Hepatocyte (in vitro differentiated cells): Measurements from ENCODE around the gene ARRDC1. TPM values are rescaled to one million over a fixed set of nuclear protein-coding genes. Genes with fewer than 3 reads are reported as not detected.
A peak's percentile ranks its signal among the peaks of the same experiment; 100 is the strongest.

Source experiments
- DNase-seq: peaks from one replicate; pipeline ENCODE4 v3.0.0-alpha.2; 2016; ENCODE audit warnings: low spot score
- H2AFZ ChIP-seq: fragments of 200-600 bp; sonication (generic); 2 replicates; pipeline ENCODE4 v1.6.0; 2016; ENCODE audit warnings: antibody characterized with exemption, mild to moderate bottlenecking
- H3K27ac ChIP-seq: fragments of 200-600 bp; sonication (generic); 2 replicates; pipeline ENCODE4 v1.5.1; 2016; ENCODE audit warnings: mild to moderate bottlenecking
- H3K27me3 ChIP-seq: fragments of 200-600 bp; sonication (generic); 2 replicates; pipeline ENCODE4 v1.6.1; 2016
- H3K36me3 ChIP-seq: fragments of 200-600 bp; sonication (generic); replicated peaks from 2 replicates; pipeline ENCODE4 v1.5.1; 2016; ENCODE audit warnings: low read depth; ENCODE audit not compliant: insufficient read depth
- H3K4me1 ChIP-seq: fragments of 200-600 bp; sonication (generic); 2 replicates; pipeline ENCODE4 v1.5.1; 2016; ENCODE audit warnings: mild to moderate bottlenecking, moderate library complexity; ENCODE audit not compliant: insufficient read depth
- H3K4me2 ChIP-seq: fragments of 200-600 bp; sonication (generic); 2 replicates; pipeline ENCODE4 v1.6.0; 2016
- H3K4me3 ChIP-seq: fragments of 200-600 bp; sonication (generic); 2 replicates; pipeline ENCODE4 v1.5.1; 2016; ENCODE audit warnings: mild to moderate bottlenecking
- H3K79me2 ChIP-seq: fragments of 200-600 bp; sonication (generic); 2 replicates; pipeline ENCODE4 v1.6.0; 2017; ENCODE audit warnings: mild to moderate bottlenecking
- H3K9me2 ChIP-seq: fragments of 200-600 bp; sonication (generic); replicated peaks from 2 replicates; pipeline ENCODE4 v1.6.0; 2017; ENCODE audit warnings: mild to moderate bottlenecking; ENCODE audit not compliant: insufficient read depth
- H3K9me3 ChIP-seq: fragments of 200-600 bp; sonication (generic); 2 replicates; pipeline ENCODE4 v1.5.1; 2016; ENCODE audit warnings: low read depth, mild to moderate bottlenecking
- H4K20me1 ChIP-seq: fragments of 200-600 bp; sonication (generic); 2 replicates; pipeline ENCODE4 v1.6.0; 2016; ENCODE audit warnings: mild to moderate bottlenecking; ENCODE audit not compliant: insufficient read depth, poor library complexity, severe bottlenecking
- EZH2 ChIP-seq: fragments of 200-600 bp; sonication (generic); IDR thresholded peaks from 2 replicates; pipeline ENCODE4 v1.6.1; 2016; ENCODE audit warnings: antibody characterized with exemption, mild to moderate bottlenecking, borderline replicate concordance
- EZH2phosphoT487 ChIP-seq: fragments of 200-600 bp; sonication (generic); IDR thresholded peaks from one replicate; pipeline ENCODE4 v1.6.1; 2018; ENCODE audit warnings: antibody characterized with exemption, mild to moderate bottlenecking, low read depth, moderate library complexity; ENCODE audit not compliant: unreplicated experiment, severe bottlenecking
- WGBS: methylation state at CpG from one replicate; pipeline ENCODE4 v1.1.6; 2016; ENCODE audit warnings: low lambda C conversion rate; ENCODE audit errors: missing lambda C conversion rate; 5-methylcytosine and 5-hydroxymethylcytosine counted together
- polyA plus RNA-seq: library from polyadenylated mRNA; unstranded; fragments of >200 nt; fragmentation: Nextera tagmentation; extraction: Ambion mirVana; gene quantifications from 2 replicates; pipeline ENCODE4 v1.2.1, GENCODE V29; 2016
- total RNA-seq: library from RNA; depleted of rRNA; stranded (reverse); fragments of >200 nt; gene quantifications from 2 replicates; pipeline ENCODE4 v1.2.3, GENCODE V29; 2014
- TF ChIP-seq, protein P1 (sequence below): fragments of 200-600 bp; sonication (generic); IDR thresholded peaks from 2 replicates; pipeline ENCODE4 v1.5.1; 2016; ENCODE audit warnings: antibody characterized with exemption, mild to moderate bottlenecking; ENCODE audit not compliant: poor library complexity

Gene ARRDC1
- total and polyA plus RNA-seq, 2 experiments from 2014 or later, result 62.7 to 102 TPM

DNA sequence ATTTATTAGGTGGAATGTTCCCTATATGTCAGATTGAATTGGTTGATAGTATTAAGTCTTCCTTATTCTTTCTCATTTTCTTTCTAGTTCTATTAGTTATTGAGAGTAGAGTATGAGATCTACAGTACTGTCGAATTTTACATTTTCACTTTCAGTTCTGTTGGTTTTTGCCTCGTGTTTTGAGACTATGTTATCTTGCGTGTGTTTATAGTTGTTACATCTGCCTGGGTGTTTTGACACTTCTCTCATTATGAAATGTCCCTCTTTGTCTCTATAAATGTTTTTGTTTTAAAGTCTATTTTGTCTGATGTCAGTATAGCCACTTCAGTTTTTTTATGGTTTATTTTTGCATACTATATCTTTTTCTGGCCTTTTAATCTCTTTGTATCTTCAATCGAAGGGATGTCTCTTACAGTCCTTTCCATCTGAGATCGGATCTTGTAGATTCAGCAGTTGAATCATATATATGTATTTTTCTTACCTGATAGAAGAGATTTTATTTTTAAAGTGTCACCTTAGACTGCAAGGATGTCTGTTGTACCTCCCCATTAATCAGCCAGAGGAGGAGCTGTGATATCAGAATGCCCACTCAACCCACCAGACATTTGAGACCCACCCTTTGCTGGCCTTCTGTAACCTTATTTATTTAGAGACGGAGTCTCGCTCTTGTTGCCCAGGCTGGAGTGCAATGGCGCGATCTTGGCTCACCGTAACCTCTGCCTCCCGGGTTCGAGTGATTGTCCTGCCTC lies 34.0 kb downstream of the ARRDC1 start:
- H4K20me1 ChIP-seq, result peaks cover 75% of the 10 kb centered on the region
- peak overlapping the region; percentile 36 for H3K4me2 ChIP-seq
- no peak overlapping the region for H2AFZ ChIP-seq
- no peaks in the 10 kb centered on the region for H3K4me1 ChIP-seq
- no peak for DNase-seq
- TF ChIP-seq EZH2phosphoT487 (no peak), EZH2 (no peak)
- TF ChIP-seq, protein P1, sequence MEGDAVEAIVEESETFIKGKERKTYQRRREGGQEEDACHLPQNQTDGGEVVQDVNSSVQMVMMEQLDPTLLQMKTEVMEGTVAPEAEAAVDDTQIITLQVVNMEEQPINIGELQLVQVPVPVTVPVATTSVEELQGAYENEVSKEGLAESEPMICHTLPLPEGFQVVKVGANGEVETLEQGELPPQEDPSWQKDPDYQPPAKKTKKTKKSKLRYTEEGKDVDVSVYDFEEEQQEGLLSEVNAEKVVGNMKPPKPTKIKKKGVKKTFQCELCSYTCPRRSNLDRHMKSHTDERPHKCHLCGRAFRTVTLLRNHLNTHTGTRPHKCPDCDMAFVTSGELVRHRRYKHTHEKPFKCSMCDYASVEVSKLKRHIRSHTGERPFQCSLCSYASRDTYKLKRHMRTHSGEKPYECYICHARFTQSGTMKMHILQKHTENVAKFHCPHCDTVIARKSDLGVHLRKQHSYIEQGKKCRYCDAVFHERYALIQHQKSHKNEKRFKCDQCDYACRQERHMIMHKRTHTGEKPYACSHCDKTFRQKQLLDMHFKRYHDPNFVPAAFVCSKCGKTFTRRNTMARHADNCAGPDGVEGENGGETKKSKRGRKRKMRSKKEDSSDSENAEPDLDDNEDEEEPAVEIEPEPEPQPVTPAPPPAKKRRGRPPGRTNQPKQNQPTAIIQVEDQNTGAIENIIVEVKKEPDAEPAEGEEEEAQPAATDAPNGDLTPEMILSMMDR, result no peak
- no peaks in the 10 kb centered on the region for H3K9me2 ChIP-seq
- peaks cover 99% of the 10 kb centered on the region for H3K79me2 ChIP-seq
- H3K27me3 ChIP-seq, result no peaks in the 10 kb centered on the region
- peak overlapping the region; percentile 10 for H3K4me3 ChIP-seq
- no peaks in the 10 kb centered on the region for H3K9me3 ChIP-seq
- 94% methylated on average over 12 of the region's 12 CpGs for WGBS
- no peaks in the 10 kb centered on the region for H3K36me3 ChIP-seq
- H3K27ac ChIP-seq, result no peak overlapping the region

DNA sequence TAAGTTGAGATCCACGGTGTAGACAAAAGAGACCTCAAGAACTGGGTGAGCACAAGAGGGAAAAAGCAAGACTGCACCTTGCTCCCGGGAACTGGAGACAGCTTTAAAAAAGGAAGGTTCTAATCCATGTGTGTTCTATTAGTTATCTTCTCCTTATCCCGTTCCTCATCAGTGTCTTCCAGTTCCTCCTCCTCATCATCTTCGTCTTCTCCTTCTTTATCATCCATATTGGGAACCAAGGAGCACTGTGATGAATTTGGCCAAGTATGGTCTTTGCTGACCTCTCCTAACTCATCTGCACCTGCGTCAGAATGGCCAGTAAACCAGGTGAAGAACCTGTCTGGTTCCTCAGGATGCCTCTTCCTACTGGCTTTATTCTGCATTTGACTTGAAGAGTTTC lies 35.4 kb downstream of the ARRDC1 start:
- Histone ChIP-seq H3K27ac (no peak overlapping the region), H3K27me3 (no peaks in the 10 kb centered on the region), H3K9me3 (no peaks in the 10 kb centered on the region), H3K4me1 (no peaks in the 10 kb centered on the region), H4K20me1 (peaks cover 76% of the 10 kb centered on the region), H2AFZ (no peak overlapping the region), H3K4me3 (no peak overlapping the region), H3K79me2 (peaks cover 100% of the 10 kb centered on the region), H3K36me3 (no peaks in the 10 kb centered on the region), H3K4me2 (no peak overlapping the region), H3K9me2 (no peaks in the 10 kb centered on the region)
- 98% methylated on average over 5 of the region's 5 CpGs for WGBS
- DNase-seq, result no peak
- TF ChIP-seq EZH2 (no peak), EZH2phosphoT487 (no peak)
- TF ChIP-seq, protein P1, result no peak

DNA sequence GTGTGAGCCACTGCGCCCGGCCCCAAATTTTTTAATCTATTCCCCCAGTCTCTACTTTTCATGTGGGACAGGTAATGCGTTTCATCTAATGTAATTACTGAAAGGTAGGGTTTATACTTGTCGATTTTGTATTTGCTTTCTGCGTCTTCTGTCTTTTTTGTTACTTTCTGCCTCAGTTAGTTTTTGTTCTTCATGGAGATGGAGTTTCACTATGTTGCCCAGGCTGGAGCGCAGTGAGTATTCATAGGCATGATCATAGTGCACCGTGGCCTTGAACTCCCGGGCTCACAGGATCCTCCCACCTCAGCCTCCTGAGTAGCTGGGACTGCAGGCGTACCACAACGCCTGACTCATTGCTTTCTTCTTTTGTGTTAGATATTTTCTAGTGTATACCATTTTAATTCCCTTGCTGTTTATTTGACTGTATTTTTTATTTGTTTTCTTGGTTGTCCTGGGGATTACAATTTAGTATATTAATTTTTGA lies 36.7 kb downstream of the ARRDC1 start:
- no peak overlapping the region for H3K4me2 ChIP-seq
- H3K9me2 ChIP-seq, result no peaks in the 10 kb centered on the region
- H3K9me3 ChIP-seq, result no peaks in the 10 kb centered on the region
- 96% methylated on average over 10 of the region's 10 CpGs for WGBS
- TF ChIP-seq EZH2 (no peak), EZH2phosphoT487 (no peak)
- TF ChIP-seq, protein P1, result no peak
- peaks cover 100% of the 10 kb centered on the region for H3K79me2 ChIP-seq
- DNase-seq, result no peak
- H3K36me3 ChIP-seq, result no peaks in the 10 kb centered on the region
- H3K4me1 ChIP-seq, result no peaks in the 10 kb centered on the region
- H3K27ac ChIP-seq, result no peak overlapping the region
- H3K27me3 ChIP-seq, result no peaks in the 10 kb centered on the region
- H4K20me1 ChIP-seq, result peaks cover 78% of the 10 kb centered on the region
- H2AFZ ChIP-seq, result no peak overlapping the region
- H3K4me3 ChIP-seq, result no peak overlapping the region
